Breast epithelium (tissue), 3 donors: ENCODE results near the gene BCL11B.

Source experiments
- POLR2A ChIP-seq: fragments of 450-650 bp; IDR thresholded peaks from one replicate; pipeline ENCODE4 v1.6.1; 2016; ENCODE audit warnings: antibody characterized with exemption, mild to moderate bottlenecking, moderate library complexity
- TF ChIP-seq, protein P1 (sequence below), 3 donors: fragments of 450-650 bp; IDR thresholded peaks; one replicate each; pipeline ENCODE4 v1.5.1; 2016 to 2017; ENCODE audit warnings: antibody characterized with exemption in 3 of 3, mild to moderate bottlenecking in 3 of 3, moderate library complexity in 3 of 3

GRCh38 chr14:99181804-99182520, 90.0 kb downstream of the BCL11B start:
- no peak for TF ChIP-seq POLR2A
- TF ChIP-seq, protein P1, sequence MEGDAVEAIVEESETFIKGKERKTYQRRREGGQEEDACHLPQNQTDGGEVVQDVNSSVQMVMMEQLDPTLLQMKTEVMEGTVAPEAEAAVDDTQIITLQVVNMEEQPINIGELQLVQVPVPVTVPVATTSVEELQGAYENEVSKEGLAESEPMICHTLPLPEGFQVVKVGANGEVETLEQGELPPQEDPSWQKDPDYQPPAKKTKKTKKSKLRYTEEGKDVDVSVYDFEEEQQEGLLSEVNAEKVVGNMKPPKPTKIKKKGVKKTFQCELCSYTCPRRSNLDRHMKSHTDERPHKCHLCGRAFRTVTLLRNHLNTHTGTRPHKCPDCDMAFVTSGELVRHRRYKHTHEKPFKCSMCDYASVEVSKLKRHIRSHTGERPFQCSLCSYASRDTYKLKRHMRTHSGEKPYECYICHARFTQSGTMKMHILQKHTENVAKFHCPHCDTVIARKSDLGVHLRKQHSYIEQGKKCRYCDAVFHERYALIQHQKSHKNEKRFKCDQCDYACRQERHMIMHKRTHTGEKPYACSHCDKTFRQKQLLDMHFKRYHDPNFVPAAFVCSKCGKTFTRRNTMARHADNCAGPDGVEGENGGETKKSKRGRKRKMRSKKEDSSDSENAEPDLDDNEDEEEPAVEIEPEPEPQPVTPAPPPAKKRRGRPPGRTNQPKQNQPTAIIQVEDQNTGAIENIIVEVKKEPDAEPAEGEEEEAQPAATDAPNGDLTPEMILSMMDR (IDR thresholded peaks at IDR 0.05), result no peak
